ENCODE measurements around the gene RYR1. TPM values are rescaled to one million over a fixed set of nuclear protein-coding genes. Genes with fewer than 3 reads are reported as not detected.
"Not testable (repeated sequence)": the region's sequence is repeated elsewhere in the genome, so short reads cannot be mapped to it uniquely, and the experiment has no call there.

RYR1 gene
- total RNA-seq, 2 experiments from 2014 or later = 0.42 to 0.83 TPM

- CTCF ChIA-PET = interaction anchor here (0.9 kb wide), 1 partner anchor 159 kb away, joined by 4 read pairs; the partner anchor contains the start of gene FAM98C
These were observed 128.6 kb downstream of the RYR1 start for GRCh38 chr19:38562096-38562495.

GRCh38 chr19:38563475-38563874 is 130.0 kb downstream of the RYR1 start:
- ChIA-PET CTCF (interaction anchor here (0.9 to 1.3 kb wide), 2 partner anchors 19 to 48 kb away, joined by 3 to 4 read pairs; no protein-coding TSS in a partner anchor), POLR2A (interaction anchor here (1.1 kb wide), 1 partner anchor 55 kb away, joined by 5 read pairs; the partner anchor contains the start of gene EIF3K)
- DNase-seq (no peak), ATAC-seq (no peak)
- no peaks in the 10 kb centered on the region for H3K9me3 Mint-ChIP-seq (ENCODE audit: insufficient read depth)
- peaks cover 36% of the 10 kb centered on the region for H3K4me1 Mint-ChIP-seq (ENCODE audit: low read depth)
- peaks cover 34% of the 10 kb centered on the region for H3K27me3 Mint-ChIP-seq (ENCODE audit: low read depth)
- no peak overlapping the region for H3K4me3 Mint-ChIP-seq
- H3K27ac Mint-ChIP-seq = no peak overlapping the region
- H3K36me3 Mint-ChIP-seq (ENCODE audit: low read depth) = no peaks in the 10 kb centered on the region

More at GRCh38 chr19:38562096-38562495, 128.6 kb downstream of the RYR1 start:
- peaks cover 40% of the 10 kb centered on the region for H3K4me1 Mint-ChIP-seq (ENCODE audit: low read depth)
- no peak for ATAC-seq
- no peaks in the 10 kb centered on the region for H3K36me3 Mint-ChIP-seq (ENCODE audit: low read depth)
- H3K4me3 Mint-ChIP-seq = no peak overlapping the region
- DNase-seq = no peak
- no peaks in the 10 kb centered on the region for H3K9me3 Mint-ChIP-seq (ENCODE audit: insufficient read depth)
- POLR2A ChIA-PET = no interaction called here
- H3K27me3 Mint-ChIP-seq (ENCODE audit: low read depth) = peaks cover 27% of the 10 kb centered on the region
- H3K27ac Mint-ChIP-seq = no peak overlapping the region

- Mint-ChIP-seq H3K27ac (no peak overlapping the region), H3K4me1 (ENCODE audit: low read depth) (peaks cover 25% of the 10 kb centered on the region), H3K27me3 (ENCODE audit: low read depth) (peaks cover 34% of the 10 kb centered on the region), H3K9me3 (ENCODE audit: insufficient read depth) (no peaks in the 10 kb centered on the region), H3K4me3 (peak overlapping the region; percentile 58), H3K36me3 (ENCODE audit: low read depth) (no peaks in the 10 kb centered on the region)
- POLR2A ChIA-PET = interaction anchor here (0.5 kb wide), 1 partner anchor 1051 kb away, joined by 3 read pairs; no protein-coding TSS in a partner anchor
- DNase-seq = no peak
- ATAC-seq = peak; percentile 62
- CTCF ChIA-PET = no interaction called here
These were observed 131.6 kb downstream of the RYR1 start for GRCh38 chr19:38564981-38565690.

- Mint-ChIP-seq H3K4me3 (peak overlapping the region; percentile 58), H3K9me3 (ENCODE audit: insufficient read depth) (no peaks in the 10 kb centered on the region), H3K27ac (peak overlapping the region; percentile 61), H3K4me1 (ENCODE audit: low read depth) (peaks cover 24% of the 10 kb centered on the region), H3K36me3 (ENCODE audit: low read depth) (no peaks in the 10 kb centered on the region), H3K27me3 (ENCODE audit: low read depth) (peaks cover 34% of the 10 kb centered on the region)
- DNase-seq (no peak), ATAC-seq (no peak)
- POLR2A ChIA-PET = no interaction called here
- CTCF ChIA-PET = no interaction called here
These were observed 132.2 kb downstream of the RYR1 start for GRCh38 chr19:38565691-38566105.

GRCh38 chr19:38569368-38569983 is 136.0 kb downstream of the RYR1 start:
- DNase-seq = no peak
- Mint-ChIP-seq H3K9me3 (ENCODE audit: insufficient read depth) (no peaks in the 10 kb centered on the region), H3K27ac (no peak overlapping the region), H3K4me1 (ENCODE audit: low read depth) (peaks cover 4% of the 10 kb centered on the region), H3K27me3 (ENCODE audit: low read depth) (peaks cover 17% of the 10 kb centered on the region), H3K36me3 (ENCODE audit: low read depth) (no peaks in the 10 kb centered on the region), H3K4me3 (no peak overlapping the region)
- POLR2A ChIA-PET = interaction anchor here (1.0 kb wide), 1 partner anchor 10 kb away, joined by 5 read pairs; no protein-coding TSS in a partner anchor
- CTCF ChIA-PET = interaction anchor here (0.8 kb wide), 1 partner anchor 55 kb away, joined by 3 read pairs; no protein-coding TSS in a partner anchor
- no peak for ATAC-seq

- Mint-ChIP-seq H3K36me3 (ENCODE audit: low read depth) (no peaks in the 10 kb centered on the region), H3K9me3 (ENCODE audit: insufficient read depth) (no peaks in the 10 kb centered on the region), H3K4me3 (no peak overlapping the region), H3K4me1 (ENCODE audit: low read depth) (no peaks in the 10 kb centered on the region), H3K27ac (no peak overlapping the region), H3K27me3 (ENCODE audit: low read depth) (peaks cover 8% of the 10 kb centered on the region)
- POLR2A ChIA-PET = no interaction called here
- CTCF ChIA-PET = no interaction called here
- no peak for ATAC-seq
- DNase-seq = no peak
These were observed 138.2 kb downstream of the RYR1 start for GRCh38 chr19:38571682-38572081.

GRCh38 chr19:38577826-38578225 is 144.3 kb downstream of the RYR1 start:
- Mint-ChIP-seq H3K27me3 (ENCODE audit: low read depth) (no peaks in the 10 kb centered on the region), H3K27ac (no peak overlapping the region), H3K36me3 (ENCODE audit: low read depth) (no peaks in the 10 kb centered on the region), H3K9me3 (ENCODE audit: insufficient read depth) (no peaks in the 10 kb centered on the region), H3K4me3 (no peak overlapping the region), H3K4me1 (ENCODE audit: low read depth) (peaks cover 13% of the 10 kb centered on the region)
- DNase-seq (no peak), ATAC-seq (no peak)
- POLR2A ChIA-PET = no interaction called here
- CTCF ChIA-PET = no interaction called here

GRCh38 chr19:38579304-38579703 is 145.8 kb downstream of the RYR1 start:
- H3K36me3 Mint-ChIP-seq (ENCODE audit: low read depth); DNase-seq; H3K9me3 Mint-ChIP-seq (ENCODE audit: insufficient read depth); H3K4me3 Mint-ChIP-seq; H3K27me3 Mint-ChIP-seq (ENCODE audit: low read depth); H3K27ac Mint-ChIP-seq: not testable (repeated sequence)
- CTCF ChIA-PET = interaction anchor here (0.7 kb wide), 1 partner anchor 58 kb away, joined by 3 read pairs; no protein-coding TSS in a partner anchor
- peaks cover 20% of the 10 kb centered on the region for H3K4me1 Mint-ChIP-seq (ENCODE audit: low read depth)
- peak; percentile 55 for ATAC-seq
- POLR2A ChIA-PET = interaction anchor here (1.0 kb wide), 1 partner anchor 10 kb away, joined by 5 read pairs; no protein-coding TSS in a partner anchor

- DNase-seq (no peak), ATAC-seq (no peak)
- POLR2A ChIA-PET = no interaction called here
- no peak overlapping the region for H3K4me3 Mint-ChIP-seq
- H3K9me3 Mint-ChIP-seq (ENCODE audit: insufficient read depth) = no peaks in the 10 kb centered on the region
- H3K4me1 Mint-ChIP-seq (ENCODE audit: low read depth) = peaks cover 23% of the 10 kb centered on the region
- no peaks in the 10 kb centered on the region for H3K36me3 Mint-ChIP-seq (ENCODE audit: low read depth)
- H3K27me3 Mint-ChIP-seq (ENCODE audit: low read depth) = no peaks in the 10 kb centered on the region
- CTCF ChIA-PET = no interaction called here
- no peak overlapping the region for H3K27ac Mint-ChIP-seq
These were observed 146.6 kb downstream of the RYR1 start for GRCh38 chr19:38580080-38580479.

GRCh38 chr19:38583219-38583984 is 149.9 kb downstream of the RYR1 start:
- Mint-ChIP-seq H3K4me3 (no peak overlapping the region), H3K4me1 (ENCODE audit: low read depth) (peaks cover 24% of the 10 kb centered on the region), H3K9me3 (ENCODE audit: insufficient read depth) (no peaks in the 10 kb centered on the region), H3K27ac (peak overlapping the region; percentile 40), H3K36me3 (ENCODE audit: low read depth) (peaks cover 16% of the 10 kb centered on the region), H3K27me3 (ENCODE audit: low read depth) (no peaks in the 10 kb centered on the region)
- ATAC-seq (peak; percentile 46), DNase-seq (no peak)
- POLR2A ChIA-PET = no interaction called here
- CTCF ChIA-PET = no interaction called here

- CTCF ChIA-PET = no interaction called here
- Mint-ChIP-seq H3K27ac (peak overlapping the region; percentile 40), H3K4me3 (no peak overlapping the region), H3K9me3 (ENCODE audit: insufficient read depth) (no peaks in the 10 kb centered on the region), H3K36me3 (ENCODE audit: low read depth) (peaks cover 18% of the 10 kb centered on the region), H3K4me1 (ENCODE audit: low read depth) (peaks cover 22% of the 10 kb centered on the region), H3K27me3 (ENCODE audit: low read depth) (no peaks in the 10 kb centered on the region)
- no peak for ATAC-seq
- POLR2A ChIA-PET = no interaction called here
- DNase-seq = no peak
These were observed 150.5 kb downstream of the RYR1 start for GRCh38 chr19:38583985-38584305.

- peaks cover 11% of the 10 kb centered on the region for H3K4me1 Mint-ChIP-seq (ENCODE audit: low read depth)
- no peaks in the 10 kb centered on the region for H3K9me3 Mint-ChIP-seq (ENCODE audit: insufficient read depth)
- CTCF ChIA-PET = no interaction called here
- ATAC-seq (no peak), DNase-seq (no peak)
- H3K27me3 Mint-ChIP-seq (ENCODE audit: low read depth) = no peaks in the 10 kb centered on the region
- peaks cover 38% of the 10 kb centered on the region for H3K36me3 Mint-ChIP-seq (ENCODE audit: low read depth)
- H3K27ac Mint-ChIP-seq = peak overlapping the region; percentile 25
- no peak overlapping the region for H3K4me3 Mint-ChIP-seq
- POLR2A ChIA-PET = no interaction called here
These were observed 154.1 kb downstream of the RYR1 start for GRCh38 chr19:38587562-38587961.
